Testis (tissue), 2 donors: ENCODE measurements around the gene CD276.

Experiments used
- POLR2A ChIP-seq: fragments of 450-650 bp; IDR thresholded peaks from one replicate; pipeline ENCODE4 v1.6.1; 2017; ENCODE audit warnings: antibody characterized with exemption, mild to moderate bottlenecking, moderate library complexity
- TF ChIP-seq, protein P1 (sequence below), 3 experiments: fragments of 450-650 bp in 2 of 3; fragments of 200-600 bp in 1 of 3; sonication (generic) in 1 of 3; IDR thresholded peaks; one replicate each; pipeline ENCODE4 v1.5.1; 2016 to 2019; ENCODE audit warnings: antibody characterized with exemption in 3 of 3, mild to moderate bottlenecking in 2 of 3, moderate library complexity in 1 of 3

DNA sequence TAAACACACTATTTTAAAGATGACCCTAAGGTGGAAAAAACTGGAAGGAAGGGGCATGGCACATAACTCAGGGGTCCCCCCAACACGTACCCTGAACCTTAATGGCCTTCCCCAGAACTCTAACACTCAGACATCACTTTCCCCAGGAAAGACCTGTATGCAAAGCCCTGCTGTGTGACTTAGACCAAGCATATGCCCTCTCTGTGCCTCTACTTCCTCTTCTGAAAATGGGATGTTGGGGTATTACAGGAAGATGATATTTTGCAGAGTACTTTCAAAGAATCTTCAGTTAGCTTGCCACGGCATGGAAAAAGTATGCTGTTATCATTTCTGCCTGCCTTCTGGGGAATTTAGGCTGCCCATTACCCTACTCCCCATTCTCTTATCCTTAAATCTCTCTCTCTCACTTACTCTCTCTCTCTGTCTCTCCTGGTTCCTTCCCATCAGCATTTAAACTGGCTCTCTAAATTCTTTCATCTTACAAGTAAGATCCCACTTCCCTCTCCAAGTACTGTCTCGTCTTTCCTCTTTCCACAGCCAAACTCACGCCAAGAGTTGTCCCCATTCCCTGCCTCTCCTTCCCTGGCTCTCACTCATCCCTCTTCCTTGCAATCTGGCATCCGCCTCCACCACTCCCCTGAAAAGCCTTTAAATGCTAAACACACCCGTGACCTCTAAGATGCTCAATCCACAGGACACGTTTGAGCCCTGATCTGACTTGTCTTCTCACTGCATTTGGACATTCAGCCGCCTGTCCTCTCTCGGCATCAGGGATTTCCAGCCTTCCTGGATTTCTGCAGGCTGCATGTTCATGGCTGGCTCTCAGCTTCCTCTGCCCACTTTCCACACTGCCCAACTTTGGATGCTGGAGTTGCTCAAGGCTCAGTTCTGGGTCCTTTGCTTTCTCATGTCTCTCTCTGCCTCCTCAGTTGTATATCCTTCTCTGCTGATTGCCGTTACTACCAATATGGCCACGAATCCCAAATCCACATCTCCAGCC, 76.4 kb downstream of the CD276 start:
- TF ChIP-seq, protein P1, sequence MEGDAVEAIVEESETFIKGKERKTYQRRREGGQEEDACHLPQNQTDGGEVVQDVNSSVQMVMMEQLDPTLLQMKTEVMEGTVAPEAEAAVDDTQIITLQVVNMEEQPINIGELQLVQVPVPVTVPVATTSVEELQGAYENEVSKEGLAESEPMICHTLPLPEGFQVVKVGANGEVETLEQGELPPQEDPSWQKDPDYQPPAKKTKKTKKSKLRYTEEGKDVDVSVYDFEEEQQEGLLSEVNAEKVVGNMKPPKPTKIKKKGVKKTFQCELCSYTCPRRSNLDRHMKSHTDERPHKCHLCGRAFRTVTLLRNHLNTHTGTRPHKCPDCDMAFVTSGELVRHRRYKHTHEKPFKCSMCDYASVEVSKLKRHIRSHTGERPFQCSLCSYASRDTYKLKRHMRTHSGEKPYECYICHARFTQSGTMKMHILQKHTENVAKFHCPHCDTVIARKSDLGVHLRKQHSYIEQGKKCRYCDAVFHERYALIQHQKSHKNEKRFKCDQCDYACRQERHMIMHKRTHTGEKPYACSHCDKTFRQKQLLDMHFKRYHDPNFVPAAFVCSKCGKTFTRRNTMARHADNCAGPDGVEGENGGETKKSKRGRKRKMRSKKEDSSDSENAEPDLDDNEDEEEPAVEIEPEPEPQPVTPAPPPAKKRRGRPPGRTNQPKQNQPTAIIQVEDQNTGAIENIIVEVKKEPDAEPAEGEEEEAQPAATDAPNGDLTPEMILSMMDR (IDR thresholded peaks at IDR 0.05), result no peak
- no peak for TF ChIP-seq POLR2A
